Bronchial epithelial cell (primary cell): ENCODE results near the gene CHMP4B. TPM values are rescaled to one million over a fixed set of nuclear protein-coding genes. Genes with fewer than 3 reads are reported as not detected.

Experiments used
- DNase-seq: peaks from one replicate; pipeline ENCODE4 v3.0.0-alpha.2; 2010; ENCODE audit warnings: low read depth
- FAIRE-seq: peaks from 2 replicates; lab custom pipeline; 2011; peaks lifted over from hg19 to GRCh38; lab: Jason Lieb, UNC
- H3K27me3 ChIP-seq: 2 replicates; pipeline ENCODE4 v1.5.1; 2011; ENCODE audit warnings: low read length; ENCODE audit not compliant: control insufficient read depth, insufficient read depth
- H3K36me3 ChIP-seq: 2 replicates; pipeline ENCODE4 v1.5.1; 2011; ENCODE audit warnings: low read length; ENCODE audit not compliant: control insufficient read depth, insufficient read depth
- H3K4me3 ChIP-seq: 2 replicates; pipeline ENCODE4 v1.5.1; 2011; ENCODE audit warnings: mild to moderate bottlenecking, low read depth, low read length, control low read depth
- CTCF ChIP-seq: IDR thresholded peaks from 2 replicates; pipeline ENCODE4 v1.5.1; 2011; ENCODE audit warnings: mild to moderate bottlenecking, moderate library complexity, low read length, control low read depth, inconsistent platforms; ENCODE audit not compliant: insufficient read depth, severe bottlenecking
- total RNA-seq: library from RNA; depleted of rRNA; stranded (reverse); fragments of >200 nt; gene quantifications from 2 replicates; pipeline ENCODE4 v1.2.1, GENCODE V29; 2014

Gene CHMP4B
- total RNA-seq, 1 donor from 2014 or later: 30.5 TPM

- no peak for FAIRE-seq
- Histone ChIP-seq H3K4me3 (no peak overlapping the region), H3K27me3 (no peaks in the 10 kb centered on the region), H3K36me3 (peaks cover 4% of the 10 kb centered on the region)
- DNase-seq: no peak
- TF ChIP-seq CTCF: no peak
These were observed 43.4 kb upstream of the CHMP4B start for GRCh38 chr20:33767777-33768138.

- DNase-seq: no peak
- H3K4me3 ChIP-seq: no peak overlapping the region
- FAIRE-seq: no peak
- no peaks in the 10 kb centered on the region for H3K27me3 ChIP-seq
- H3K36me3 ChIP-seq: peaks cover 4% of the 10 kb centered on the region
- TF ChIP-seq CTCF: no peak
These were observed 42.1 kb upstream of the CHMP4B start for GRCh38 chr20:33769043-33769442.

GRCh38 chr20:33770005-33770404, 41.1 kb upstream of the CHMP4B start:
- Histone ChIP-seq H3K36me3 (peaks cover 4% of the 10 kb centered on the region), H3K27me3 (no peaks in the 10 kb centered on the region), H3K4me3 (no peak overlapping the region)
- no peak for FAIRE-seq
- TF ChIP-seq CTCF: no peak
- DNase-seq: no peak

GRCh38 chr20:33771938-33772337, 39.2 kb upstream of the CHMP4B start:
- no peak for FAIRE-seq
- Histone ChIP-seq H3K27me3 (no peaks in the 10 kb centered on the region), H3K4me3 (no peak overlapping the region), H3K36me3 (peaks cover 4% of the 10 kb centered on the region)
- DNase-seq: no peak
- TF ChIP-seq CTCF: no peak

GRCh38 chr20:33772439-33772838, 38.7 kb upstream of the CHMP4B start:
- DNase-seq (no peak), FAIRE-seq (no peak)
- no peak for TF ChIP-seq CTCF
- Histone ChIP-seq H3K36me3 (peaks cover 4% of the 10 kb centered on the region), H3K27me3 (no peaks in the 10 kb centered on the region), H3K4me3 (no peak overlapping the region)

- TF ChIP-seq CTCF: no peak
- no peak overlapping the region for H3K4me3 ChIP-seq
- FAIRE-seq (no peak), DNase-seq (no peak)
- peaks cover 3% of the 10 kb centered on the region for H3K36me3 ChIP-seq
- H3K27me3 ChIP-seq: no peaks in the 10 kb centered on the region
These were observed 37.6 kb upstream of the CHMP4B start for GRCh38 chr20:33773412-33774089.
